Immature natural killer cell (primary cell): Measurements from ENCODE around the gene KRTAP12-2. TPM values are rescaled to one million over a fixed set of nuclear protein-coding genes. Genes with fewer than 3 reads are reported as not detected.
"Not testable (repeated sequence)": the region's sequence is repeated elsewhere in the genome, so short reads cannot be mapped to it uniquely, and the experiment has no call there.

ENCODE experiments used
- DNase-seq, 3 donors: peaks; one replicate each; pipeline ENCODE4 v3.0.0; 2022; ENCODE audit warnings: mixed read lengths in 1 of 3
- H3K27ac Mint-ChIP-seq, 6 donors: one replicate each; pipeline ENCODE4 v1.8.0; 2020; ENCODE audit warnings: mixed read lengths in 6 of 6, mild to moderate bottlenecking in 5 of 6, inconsistent platforms in 4 of 6, moderate library complexity in 3 of 6
- H3K27me3 Mint-ChIP-seq, 3 donors: one replicate each; pipeline ENCODE4 v1.8.0; 2020 to 2021; ENCODE audit warnings: low read depth in 3 of 3, mild to moderate bottlenecking in 3 of 3, mixed read lengths in 3 of 3, moderate library complexity in 3 of 3, inconsistent platforms in 1 of 3
- H3K36me3 Mint-ChIP-seq, 3 donors: one replicate each; pipeline ENCODE4 v1.8.0; 2020; ENCODE audit warnings: mixed read lengths in 3 of 3, inconsistent platforms in 2 of 3, mild to moderate bottlenecking in 2 of 3
- H3K4me1 Mint-ChIP-seq, 2 donors: one replicate each; pipeline ENCODE4 v1.8.0; 2020; ENCODE audit warnings: inconsistent platforms in 2 of 2, mild to moderate bottlenecking in 2 of 2, mixed read lengths in 2 of 2, moderate library complexity in 1 of 2
- H3K4me3 Mint-ChIP-seq, 5 donors: one replicate each; pipeline ENCODE4 v1.8.0; 2020; ENCODE audit warnings: mild to moderate bottlenecking in 5 of 5, mixed read lengths in 5 of 5, inconsistent platforms in 3 of 5, moderate library complexity in 3 of 5
- H3K9me3 Mint-ChIP-seq, 6 donors: one replicate each; pipeline ENCODE4 v1.8.0; 2020; ENCODE audit warnings: mild to moderate bottlenecking in 6 of 6, mixed read lengths in 6 of 6, inconsistent platforms in 4 of 6, moderate library complexity in 3 of 6
- polyA plus RNA-seq, 3 donors: library from polyadenylated mRNA; unstranded; fragments of 300-500 nt; fragmentation: Illumina TruSeq; gene quantifications; one replicate each; pipeline ENCODE4 v1.2.3, GENCODE V29; 2021

Gene KRTAP12-2
- polyA plus RNA-seq, 3 donors from 2014 or later: not detected

GRCh38 chr21:44697811-44698734 lies 31.3 kb upstream of the KRTAP12-2 start:
- peaks cover 0 to 5% (median 0%) of the 10 kb centered on the region in 6 donors for H3K9me3 Mint-ChIP-seq
- H3K27me3 Mint-ChIP-seq: peaks cover 8 to 24% (median 8%) of the 10 kb centered on the region in 3 donors
- H3K4me1 Mint-ChIP-seq: peaks cover 0 to 8% of the 10 kb centered on the region in 2 donors
- DNase-seq: no peak
- peaks cover 0 to 4% (median 0%) of the 10 kb centered on the region in 3 donors for H3K36me3 Mint-ChIP-seq
- no peak overlapping the region for H3K4me3 Mint-ChIP-seq
- peak overlapping the region in 1 of 6 donors; percentile 55 for H3K27ac Mint-ChIP-seq

GRCh38 chr21:44697172-44697810 lies 30.6 kb upstream of the KRTAP12-2 start, which contains the start of gene KRTAP10-12:
TSS of gene KRTAP10-12 (plus strand) at chr21:44697172. CDS start at chr21:44697202, 30 bp downstream.
- H3K4me3 Mint-ChIP-seq, H3K36me3 Mint-ChIP-seq, DNase-seq, H3K4me1 Mint-ChIP-seq: not testable (repeated sequence)
- H3K27me3 Mint-ChIP-seq: peaks cover 8 to 23% (median 8%) of the 10 kb centered on the region in 3 donors
- peaks cover 0 to 13% (median 5%) of the 10 kb centered on the region in 6 donors for H3K9me3 Mint-ChIP-seq
- H3K27ac Mint-ChIP-seq: peak within 1 kb of the TSS in 1 of 6 donors; percentile 55

GRCh38 chr21:44696572-44696971 lies 29.8 kb upstream of the KRTAP12-2 start:
- no peak for DNase-seq
- Mint-ChIP-seq H3K27ac (no peak overlapping the region), H3K4me1 (peaks cover 0 to 8% of the 10 kb centered on the region in 2 donors), H3K4me3 (no peak overlapping the region), H3K27me3 (peaks cover 8 to 19% (median 10%) of the 10 kb centered on the region in 3 donors), H3K9me3 (peaks cover 0 to 18% (median 6%) of the 10 kb centered on the region in 6 donors), H3K36me3 (peaks cover 0 to 7% (median 4%) of the 10 kb centered on the region in 3 donors)

GRCh38 chr21:44695641-44696040 lies 28.9 kb upstream of the KRTAP12-2 start:
- Mint-ChIP-seq H3K27me3 (peaks cover 5 to 16% (median 10%) of the 10 kb centered on the region in 3 donors), H3K27ac (no peak overlapping the region), H3K36me3 (peaks cover 0 to 7% (median 4%) of the 10 kb centered on the region in 3 donors), H3K4me3 (no peak overlapping the region), H3K4me1 (peaks cover 0 to 8% of the 10 kb centered on the region in 2 donors), H3K9me3 (peaks cover 0 to 18% (median 6%) of the 10 kb centered on the region in 6 donors)
- DNase-seq: no peak

- no peak overlapping the region for H3K27ac Mint-ChIP-seq
- H3K9me3 Mint-ChIP-seq: peaks cover 0 to 18% (median 6%) of the 10 kb centered on the region in 6 donors
- H3K36me3 Mint-ChIP-seq: peaks cover 0 to 7% (median 4%) of the 10 kb centered on the region in 3 donors
- H3K27me3 Mint-ChIP-seq: peaks cover 4 to 16% (median 10%) of the 10 kb centered on the region in 3 donors
- no peak for DNase-seq
- no peak overlapping the region for H3K4me3 Mint-ChIP-seq
- peaks cover 0 to 8% of the 10 kb centered on the region in 2 donors for H3K4me1 Mint-ChIP-seq
These were observed 28.5 kb upstream of the KRTAP12-2 start for GRCh38 chr21:44695184-44695583.

GRCh38 chr21:44694776-44695175 lies 28.0 kb upstream of the KRTAP12-2 start:
- Mint-ChIP-seq H3K27me3 (peaks cover 4 to 14% (median 10%) of the 10 kb centered on the region in 3 donors), H3K9me3 (peaks cover 0 to 18% (median 6%) of the 10 kb centered on the region in 6 donors), H3K4me3 (peak overlapping the region in 1 of 5 donors; percentile 45), H3K36me3 (peaks cover 0 to 7% (median 4%) of the 10 kb centered on the region in 3 donors), H3K4me1 (peaks cover 0 to 8% of the 10 kb centered on the region in 2 donors), H3K27ac (peak overlapping the region in 1 of 6 donors; percentile 24)
- no peak for DNase-seq

- H3K36me3 Mint-ChIP-seq: peaks cover 0 to 7% (median 4%) of the 10 kb centered on the region in 3 donors
- DNase-seq: no peak
- H3K27me3 Mint-ChIP-seq: peaks cover 5 to 9% (median 7%) of the 10 kb centered on the region in 3 donors
- H3K9me3 Mint-ChIP-seq: peaks cover 0 to 18% (median 6%) of the 10 kb centered on the region in 6 donors
- no peak overlapping the region for H3K4me3 Mint-ChIP-seq
- peaks cover 0 to 7% of the 10 kb centered on the region in 2 donors for H3K4me1 Mint-ChIP-seq
- H3K27ac Mint-ChIP-seq: no peak overlapping the region
These were observed 26.2 kb upstream of the KRTAP12-2 start for GRCh38 chr21:44692798-44693512.

GRCh38 chr21:44691686-44692085 lies 25.0 kb upstream of the KRTAP12-2 start:
- H3K36me3 Mint-ChIP-seq: peaks cover 0 to 7% (median 4%) of the 10 kb centered on the region in 3 donors
- H3K9me3 Mint-ChIP-seq: peaks cover 0 to 18% (median 6%) of the 10 kb centered on the region in 6 donors
- no peak for DNase-seq
- H3K4me3 Mint-ChIP-seq: no peak overlapping the region
- H3K27me3 Mint-ChIP-seq: peaks cover 4 to 11% (median 5%) of the 10 kb centered on the region in 3 donors
- H3K4me1 Mint-ChIP-seq: peaks cover 0 to 5% of the 10 kb centered on the region in 2 donors
- no peak overlapping the region for H3K27ac Mint-ChIP-seq

GRCh38 chr21:44689740-44690139 lies 23.0 kb upstream of the KRTAP12-2 start:
- Mint-ChIP-seq H3K27ac (peak overlapping the region in 1 of 6 donors; percentile 64), H3K4me1 (peaks cover 7 to 12% of the 10 kb centered on the region in 2 donors), H3K9me3 (peaks cover 0 to 18% (median 6%) of the 10 kb centered on the region in 6 donors)
- not testable (repeated sequence) for H3K4me3 Mint-ChIP-seq, H3K27me3 Mint-ChIP-seq, DNase-seq, H3K36me3 Mint-ChIP-seq

- Mint-ChIP-seq H3K27me3 (peaks cover 5 to 6% (median 5%) of the 10 kb centered on the region in 3 donors), H3K36me3 (peaks cover 0 to 3% (median 0%) of the 10 kb centered on the region in 3 donors), H3K27ac (no peak overlapping the region), H3K4me1 (peaks cover 6 to 7% of the 10 kb centered on the region in 2 donors), H3K4me3 (no peak overlapping the region), H3K9me3 (peaks cover 0 to 9% (median 4%) of the 10 kb centered on the region in 6 donors)
- DNase-seq: no peak
These were observed 20.9 kb upstream of the KRTAP12-2 start for GRCh38 chr21:44687671-44688070.

- H3K27ac Mint-ChIP-seq: no peak overlapping the region
- peaks cover 0 to 3% (median 0%) of the 10 kb centered on the region in 6 donors for H3K9me3 Mint-ChIP-seq
- DNase-seq: no peak
- H3K36me3 Mint-ChIP-seq: no peaks in the 10 kb centered on the region
- H3K27me3 Mint-ChIP-seq: peaks cover 2 to 10% (median 9%) of the 10 kb centered on the region in 3 donors
- H3K4me3 Mint-ChIP-seq: no peak overlapping the region
- peaks cover 6 to 7% of the 10 kb centered on the region in 2 donors for H3K4me1 Mint-ChIP-seq
These were observed 20.3 kb upstream of the KRTAP12-2 start for GRCh38 chr21:44686843-44687561.

- Mint-ChIP-seq H3K9me3 (peaks cover 0 to 3% (median 0%) of the 10 kb centered on the region in 6 donors), H3K27ac (peak overlapping the region in 1 of 6 donors; percentile 37), H3K27me3 (peaks cover 2 to 11% (median 10%) of the 10 kb centered on the region in 3 donors), H3K4me1 (peaks cover 6 to 7% of the 10 kb centered on the region in 2 donors), H3K36me3 (no peaks in the 10 kb centered on the region), H3K4me3 (no peak overlapping the region)
- DNase-seq: no peak
These were observed 19.5 kb upstream of the KRTAP12-2 start for GRCh38 chr21:44686000-44686781.
